ENCODE measurements around the gene ENOX2.
"Not testable (repeated sequence)": the region's sequence is repeated elsewhere in the genome, so short reads cannot be mapped to it uniquely, and the experiment has no call there.

ENOX2 gene

DNA sequence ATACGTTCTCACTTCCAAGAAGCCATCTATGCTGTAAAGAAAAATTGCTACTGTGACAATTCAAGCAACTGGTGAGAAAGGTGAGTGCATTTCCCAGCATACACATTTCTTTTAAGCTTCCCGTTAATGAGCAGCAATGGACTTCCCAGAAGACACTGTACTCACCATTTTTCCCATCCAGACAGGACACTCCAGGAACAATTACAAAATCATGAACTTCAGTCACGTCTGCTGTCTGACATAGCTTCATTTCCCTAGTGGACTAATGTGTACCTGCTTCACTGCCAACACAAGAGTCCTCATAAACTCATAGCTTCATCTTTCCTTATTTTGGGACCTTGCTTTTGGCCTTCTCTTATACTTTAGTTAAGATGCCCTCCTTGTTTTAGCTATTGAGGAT lies 156.9 kb downstream of the ENOX2 start:
- no peak for DNase-seq

DNA sequence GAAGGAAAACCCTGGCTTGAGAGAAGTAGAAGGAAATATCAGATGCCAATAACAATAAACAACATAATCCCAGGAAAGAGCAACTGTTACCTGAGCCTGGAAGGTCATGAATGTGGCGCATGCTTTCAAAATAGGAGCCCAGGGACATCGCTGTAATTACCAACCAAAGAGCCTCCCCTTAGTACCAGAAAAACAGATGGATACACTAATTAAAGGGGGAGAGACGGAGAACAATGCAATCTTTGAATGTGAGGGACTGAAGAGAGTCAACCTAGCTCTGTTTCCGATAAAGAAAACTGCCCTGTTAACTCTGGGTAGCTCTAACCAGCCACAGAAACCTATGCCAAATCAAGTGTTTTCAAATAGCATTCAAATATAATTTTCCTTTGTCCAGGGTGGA lies 161.4 kb downstream of the ENOX2 start:
- DNase-seq, result no peak

- DNase-seq, result no peak
Observed at GRCh38 chrX:130741151-130741550, 161.9 kb downstream of the ENOX2 start.

DNA sequence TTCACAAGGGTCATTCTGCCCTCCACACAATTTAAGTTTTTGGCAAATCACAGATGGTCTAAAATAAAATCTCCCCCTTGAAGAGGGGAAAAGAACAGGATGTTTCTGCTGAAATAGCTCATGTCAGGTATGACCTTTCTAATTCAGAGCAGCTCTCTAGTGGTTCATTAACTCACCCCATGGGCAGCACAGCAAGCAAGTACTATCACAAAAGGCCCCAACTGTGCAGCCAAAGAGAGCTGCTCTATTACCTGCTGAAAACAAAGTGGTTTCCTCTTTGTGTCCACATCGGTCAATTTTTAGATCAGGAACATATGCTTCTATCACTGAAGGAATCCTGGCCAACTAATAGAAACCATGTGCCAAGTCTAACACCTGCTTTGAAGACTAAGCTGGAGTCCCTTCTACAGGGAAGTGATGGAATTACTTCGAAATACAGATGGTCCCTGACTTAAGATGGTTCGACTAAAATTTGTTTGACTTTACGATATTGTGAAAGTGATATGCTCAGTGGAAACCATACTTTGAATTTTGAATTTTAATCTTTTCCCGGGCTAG lies 164.3 kb downstream of the ENOX2 start:
- no peak for DNase-seq

- DNase-seq, result no peak
Observed at GRCh38 chrX:130734713-130735112, 168.3 kb downstream of the ENOX2 start.

- DNase-seq, result no peak
Observed at GRCh38 chrX:130728208-130728607, 174.8 kb downstream of the ENOX2 start.

DNA sequence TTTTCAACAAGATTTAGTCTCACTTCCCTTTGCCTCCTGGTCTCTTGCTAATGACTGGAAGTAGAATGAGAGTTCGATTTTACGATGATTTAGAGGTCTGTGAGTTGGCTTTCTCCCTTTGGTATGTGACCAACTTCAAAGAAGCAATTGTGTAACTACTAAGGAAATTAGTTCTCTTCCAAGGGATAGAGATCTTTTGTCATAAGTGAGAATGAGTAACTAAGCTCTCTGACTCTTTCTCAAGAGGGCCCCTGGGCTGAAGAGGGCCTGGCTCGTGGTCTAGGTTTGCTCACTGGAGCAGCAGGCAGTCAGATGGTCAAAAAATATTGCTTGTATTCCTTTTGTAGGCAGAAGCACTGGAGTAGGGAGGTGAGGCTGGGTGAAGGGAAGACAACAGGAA lies 176.3 kb downstream of the ENOX2 start:
- no peak for DNase-seq

DNA sequence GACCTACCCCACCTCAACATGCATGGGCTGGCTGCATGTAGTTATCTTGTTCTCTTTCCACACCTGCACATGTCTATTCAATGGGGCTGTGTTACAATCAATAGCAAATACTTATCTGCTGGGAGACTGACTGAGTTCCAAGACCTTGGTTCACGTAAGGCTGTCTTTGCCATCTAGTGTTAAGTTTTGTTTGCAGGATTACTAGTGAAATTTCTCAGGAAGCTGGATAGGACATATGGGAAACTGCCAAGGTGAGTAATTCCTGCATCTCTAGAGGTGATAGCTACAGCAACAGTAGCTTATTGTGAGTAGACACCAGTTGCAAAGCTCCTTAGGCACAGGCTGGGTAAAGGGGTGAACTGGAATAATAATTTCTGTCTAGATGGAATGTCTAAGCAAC lies 177.5 kb downstream of the ENOX2 start:
- no peak for DNase-seq

- DNase-seq, result no peak
Observed at GRCh38 chrX:130719413-130719812, 183.6 kb downstream of the ENOX2 start.

DNA sequence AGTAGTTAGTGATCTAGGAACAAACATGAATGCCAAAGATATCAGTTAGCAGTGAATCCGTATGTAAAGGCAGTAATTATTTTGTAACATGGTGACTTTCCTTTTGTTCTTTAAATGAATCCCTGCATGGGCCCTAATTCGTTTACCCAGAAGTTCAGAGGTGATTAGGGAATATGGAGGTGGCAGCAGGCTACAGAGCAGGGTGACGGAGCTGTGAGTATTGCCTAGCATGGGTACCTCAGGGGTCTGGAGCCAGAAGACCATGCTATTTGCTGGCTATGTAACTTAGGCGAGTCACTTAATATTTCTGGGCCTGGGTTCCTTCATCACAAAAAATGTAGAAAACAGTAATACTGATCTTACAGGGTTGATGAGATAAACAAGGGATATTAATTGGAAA lies 184.9 kb downstream of the ENOX2 start:
- no peak for DNase-seq

DNA sequence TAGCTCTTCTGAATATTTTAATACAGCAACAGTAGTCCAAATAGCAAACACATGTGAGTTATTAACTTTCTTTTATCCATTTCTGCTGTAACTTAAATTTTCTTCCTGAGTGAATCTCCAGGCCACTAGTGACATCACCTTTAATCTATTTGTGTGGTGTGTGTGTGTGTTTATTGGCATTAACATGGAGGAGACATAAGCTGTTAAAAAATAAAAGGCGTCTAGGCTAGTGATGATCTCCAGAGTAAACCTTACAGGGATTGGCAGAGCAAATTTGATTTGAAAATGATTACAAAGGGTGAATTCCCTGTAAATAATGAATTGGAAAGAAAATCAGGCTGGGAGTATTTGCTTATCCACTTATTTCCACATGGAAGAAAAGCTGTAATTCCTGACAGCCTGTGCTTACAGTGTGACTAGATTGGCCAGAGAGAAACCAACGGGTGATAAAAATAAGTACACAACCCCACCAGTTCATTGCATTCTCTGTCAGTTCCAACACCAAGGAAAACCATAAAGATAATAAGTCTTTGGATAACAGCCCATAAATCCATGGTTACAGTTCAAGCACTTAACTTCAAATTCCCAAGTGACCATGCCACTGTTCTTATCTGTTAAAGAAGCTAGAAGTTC lies 186.1 kb downstream of the ENOX2 start:
- DNase-seq, result no peak

DNA sequence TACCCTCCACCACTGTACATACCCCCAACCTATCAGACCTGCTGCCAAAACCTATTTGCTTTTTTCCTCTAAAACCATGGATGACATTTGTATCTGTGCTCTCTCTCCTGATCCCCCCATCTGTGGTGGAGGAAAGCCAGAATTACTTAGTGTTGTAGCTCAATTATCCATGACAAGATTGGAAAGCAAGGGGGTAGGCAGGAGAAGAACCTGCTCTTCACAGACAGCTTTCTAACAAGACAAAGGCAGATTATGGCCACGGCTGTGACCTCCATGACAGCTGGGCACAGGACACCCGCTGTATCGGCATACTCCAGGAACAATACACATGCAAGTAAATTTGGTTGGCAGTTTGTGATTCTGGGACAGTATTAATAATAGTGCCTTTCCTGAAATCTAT lies 186.7 kb downstream of the ENOX2 start:
- DNase-seq, result no peak

DNA sequence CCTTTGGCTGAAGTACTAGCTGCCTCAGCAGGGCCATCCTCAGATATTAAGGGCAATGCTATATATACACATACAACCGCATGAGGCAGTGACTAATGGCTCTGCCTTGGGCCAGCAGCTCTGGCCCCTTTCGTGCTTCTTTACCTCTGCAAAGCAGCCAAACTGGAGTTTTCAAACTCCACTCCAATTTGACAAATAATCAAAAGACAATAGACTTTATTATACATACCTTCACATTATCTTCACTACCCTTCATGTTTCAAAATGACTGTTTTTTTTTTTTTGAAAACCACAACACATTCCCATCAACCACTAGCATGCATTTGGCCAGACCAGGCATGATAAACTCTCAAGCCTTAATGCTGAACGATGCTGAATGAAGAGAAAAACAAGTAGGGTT lies 187.7 kb downstream of the ENOX2 start:
- DNase-seq, result no peak

DNA sequence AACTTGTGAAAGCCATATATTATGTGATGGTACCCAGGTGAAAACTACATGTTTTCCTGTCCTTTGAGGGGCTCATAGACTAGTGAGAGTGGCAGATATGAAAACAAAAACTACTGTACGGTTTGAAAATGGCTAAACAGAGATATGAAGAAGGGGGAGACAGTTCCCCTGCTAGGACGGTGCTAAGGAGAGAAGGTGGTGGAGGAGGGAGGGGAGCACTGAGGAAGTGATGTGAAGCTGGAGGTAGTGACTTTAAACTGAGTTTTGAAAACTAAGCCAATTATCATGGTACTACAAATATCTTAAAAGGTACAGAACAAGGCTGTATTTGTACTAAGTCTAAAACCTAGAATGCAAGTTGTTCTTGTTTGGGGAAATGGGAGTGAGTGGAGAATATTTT lies 188.3 kb downstream of the ENOX2 start:
- DNase-seq, result no peak

DNA sequence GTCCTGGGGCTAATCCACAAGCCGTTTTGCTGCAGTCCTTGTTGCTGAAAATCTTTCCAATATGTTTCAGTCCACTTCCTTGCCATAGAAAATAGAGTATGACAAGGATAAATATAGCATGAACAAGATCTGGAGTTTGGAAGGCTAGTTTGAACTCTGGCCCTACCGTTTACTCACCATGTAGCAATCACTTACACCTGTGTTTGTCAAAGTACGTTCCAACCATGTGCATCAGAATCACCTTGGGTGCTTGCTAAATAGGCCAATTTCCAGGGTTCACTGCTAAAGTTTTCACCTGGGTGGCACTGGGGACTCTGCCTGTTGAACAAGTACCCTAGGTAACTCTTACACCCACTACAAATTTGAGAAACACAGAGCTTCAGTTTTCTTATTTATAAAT lies 188.9 kb downstream of the ENOX2 start:
- no peak for DNase-seq

DNA sequence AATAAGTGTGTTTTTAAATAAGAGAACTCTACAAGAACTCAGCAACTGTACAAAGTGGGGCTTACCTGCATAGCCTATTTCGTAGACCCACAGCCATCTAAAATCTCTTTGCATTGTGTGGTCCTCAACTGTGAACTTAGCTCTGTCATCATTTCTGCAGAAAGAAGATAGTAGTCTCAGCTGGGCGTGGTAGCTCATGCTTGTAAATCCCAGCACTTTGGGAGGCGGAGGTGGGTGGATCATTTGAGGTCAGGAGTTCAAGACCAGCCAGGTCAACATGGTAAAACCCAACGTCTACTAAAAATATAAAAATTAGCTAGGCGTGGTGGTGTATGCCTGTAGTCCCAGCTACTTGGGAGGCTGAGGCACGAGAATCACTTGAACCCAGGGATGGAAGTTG lies 193.8 kb downstream of the ENOX2 start:
- not testable (repeated sequence) for DNase-seq

- DNase-seq, result no peak
Observed at GRCh38 chrX:130705591-130705990, 197.4 kb downstream of the ENOX2 start.

DNA sequence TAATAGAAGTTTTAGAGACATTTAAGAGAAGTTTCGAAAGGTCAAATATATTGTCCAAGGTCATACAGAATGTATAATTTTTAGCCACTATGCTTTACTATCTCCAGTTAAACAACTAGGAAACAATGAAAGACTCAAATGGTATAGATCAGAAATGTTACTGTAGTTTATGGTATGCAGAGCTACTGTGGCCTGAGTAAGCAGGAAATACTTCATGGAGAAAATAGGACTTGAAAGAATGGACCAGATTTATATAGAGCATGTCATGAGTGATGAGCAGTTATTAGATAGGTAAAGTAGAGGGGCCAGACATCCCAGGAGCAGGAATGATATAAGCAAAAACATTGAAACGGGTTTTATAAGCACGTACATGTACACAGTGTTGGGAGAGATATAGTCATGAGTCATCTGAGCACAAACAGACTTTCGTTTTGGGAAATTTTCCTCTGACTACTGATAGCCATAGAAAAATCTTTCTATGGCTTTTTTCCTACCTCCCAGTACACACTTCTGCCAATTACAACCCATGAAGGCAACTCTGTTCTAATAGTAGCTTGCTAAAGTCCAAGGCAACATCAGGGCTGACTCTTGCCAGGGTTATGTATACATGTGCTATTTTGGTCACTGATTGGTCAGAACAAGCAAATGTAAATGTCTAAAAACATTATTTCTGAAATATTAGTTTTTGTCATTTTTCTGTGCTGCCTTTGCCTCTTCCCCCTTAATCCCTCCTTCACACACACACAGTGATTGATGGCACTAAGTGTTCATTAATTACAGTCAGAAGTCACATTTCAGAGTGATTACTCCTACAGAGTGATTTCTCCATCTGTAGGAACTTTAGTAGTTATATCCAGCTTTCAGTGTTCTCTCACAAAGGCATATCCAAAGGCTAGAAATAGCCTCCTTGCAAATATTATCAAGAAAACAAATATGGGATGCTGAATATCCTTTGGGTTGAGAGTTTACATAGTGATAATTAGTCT lies 198.7 kb downstream of the ENOX2 start:
- no peak for DNase-seq

- no peak for DNase-seq
Observed at GRCh38 chrX:130702867-130703707, 199.9 kb downstream of the ENOX2 start.

GRCh38 chrX:130700629-130701028 lies 202.4 kb downstream of the ENOX2 start:
- DNase-seq, result no peak

DNA sequence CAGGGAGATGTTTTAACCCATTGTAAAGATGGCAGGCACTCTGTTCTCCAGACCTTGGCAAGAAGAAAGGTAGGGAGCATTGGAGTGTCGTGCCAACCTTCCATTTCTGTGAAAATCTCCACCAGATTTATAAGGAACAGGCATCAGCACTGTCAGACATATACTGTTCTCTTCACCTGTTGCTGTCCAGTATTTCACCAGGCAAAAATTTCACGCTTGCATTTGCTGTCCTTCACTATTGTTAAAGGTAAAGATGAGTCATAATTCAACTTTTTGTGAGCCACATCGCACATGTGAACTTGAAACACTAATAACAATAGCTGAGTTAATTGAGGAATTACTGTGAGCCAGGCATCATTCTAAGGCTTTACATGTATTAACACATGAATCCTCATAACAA lies 203.4 kb downstream of the ENOX2 start:
- DNase-seq, result no peak

- DNase-seq, result no peak
Observed at GRCh38 chrX:130696542-130696941, 206.5 kb downstream of the ENOX2 start.

- no peak for DNase-seq
Observed at GRCh38 chrX:130695931-130696330, 207.1 kb downstream of the ENOX2 start.
